A673 (cell line): ENCODE measurements around the gene PCOLCE2. TPM values are rescaled to one million over a fixed set of nuclear protein-coding genes. Genes with fewer than 3 reads are reported as not detected.

Source experiments
- BruUV-seq: library from RNA; stranded (reverse); fragments of 400-500 nt; replicated peaks from 2 replicates; lab custom pipeline; 2021; lab: Mats Ljungman, UMichigan
- CTCF ChIA-PET: fragments of 300-600 bp; sonication (Branson Sonifier 250); formaldehyde crosslinking; loops from one replicate; lab custom pipeline; 2022; ENCODE audit warnings: antibody characterized with exemption; lab: Charles Lee
- POLR2A ChIA-PET: fragments of 300-600 bp; sonication (Branson Sonifier 250); formaldehyde crosslinking; loops from one replicate; lab custom pipeline; 2022; ENCODE audit warnings: antibody characterized with exemption; ENCODE audit not compliant: low non-redundant PET; lab: Charles Lee
- DNase-seq: peaks from one replicate; pipeline ENCODE4 v3.0.0-alpha.2; 2015; ENCODE audit warnings: low spot score
- H3K27ac ChIP-seq: fragments of 200-600 bp; sonication (generic); 2 replicates; pipeline ENCODE4 v1.5.1; 2016; ENCODE audit warnings: mixed run types, low read depth, mild to moderate bottlenecking, mixed read lengths, antibody characterized with exemption, low read length; ENCODE audit not compliant: poor library complexity, severe bottlenecking
- H3K27me3 ChIP-seq: fragments of 200-600 bp; sonication (generic); replicated peaks from 2 replicates; pipeline ENCODE4 v1.6.1; 2017; ENCODE audit warnings: mixed run types, low read depth, mild to moderate bottlenecking, mixed read lengths, antibody characterized with exemption, low read length; ENCODE audit not compliant: insufficient read depth, poor library complexity
- H3K36me3 ChIP-seq: fragments of 200-600 bp; sonication (generic); 2 replicates; pipeline ENCODE4 v1.6.1; 2016; ENCODE audit warnings: mixed run types, mild to moderate bottlenecking, mixed read lengths, antibody characterized with exemption, low read length; ENCODE audit not compliant: insufficient read depth, poor library complexity, severe bottlenecking
- H3K4me1 ChIP-seq: fragments of 200-600 bp; sonication (generic); 2 replicates; pipeline ENCODE4 v1.6.1; 2017; ENCODE audit warnings: mixed run types, mild to moderate bottlenecking, mixed read lengths, antibody characterized with exemption, low read length; ENCODE audit not compliant: insufficient read depth, poor library complexity, severe bottlenecking
- H3K4me3 ChIP-seq: fragments of 200-600 bp; sonication (generic); 2 replicates; pipeline ENCODE4 v1.5.1; 2016; ENCODE audit warnings: low read depth, mixed run types, mild to moderate bottlenecking, mixed read lengths, low read length; ENCODE audit not compliant: poor library complexity, severe bottlenecking
- H3K9me3 ChIP-seq: fragments of 200-600 bp; sonication (generic); 2 replicates; pipeline ENCODE4 v1.6.1; 2016; ENCODE audit warnings: mixed run types, low read depth, mild to moderate bottlenecking, mixed read lengths, antibody characterized with exemption, low read length; ENCODE audit not compliant: poor library complexity, severe bottlenecking
- CTCF ChIP-seq: fragments of 300-800, 200-600 bp; sonication (generic); conservative IDR thresholded peaks from 2 replicates; pipeline ENCODE4 v1.5.1; 2017; ENCODE audit warnings: low read depth, mild to moderate bottlenecking, antibody characterized with exemption, low read length, moderate library complexity, mixed read lengths
- EZH2 ChIP-seq: fragments of 200-600 bp; sonication (generic); IDR thresholded peaks from 2 replicates; pipeline ENCODE4 v1.6.1; 2017; ENCODE audit warnings: borderline replicate concordance, low read depth, mild to moderate bottlenecking, mixed read lengths, antibody characterized with exemption, low read length; ENCODE audit not compliant: poor library complexity, severe bottlenecking
- intact Hi-C: fragments of 100-400 bp; cut with micrococcal nuclease; formaldehyde crosslinking; loops from one replicate; pipeline ENCODE4 v1.10.0; 2022; ENCODE audit not compliant: unreplicated experiment
- total RNA-seq: library from RNA; stranded (reverse); gene quantifications from 2 replicates; pipeline ENCODE4 v1.2.3, GENCODE V29; 2021

The PCOLCE2 gene
- total RNA-seq, 1 experiment from 2014 or later, result 6.4 TPM

- H3K4me1 ChIP-seq, result no peaks in the 10 kb centered on the region
- intact Hi-C loops, result loop anchor here (5.0 kb wide), 1 partner anchor 76 kb away; no protein-coding TSS in a partner anchor
- DNase-seq, result no peak
- H3K36me3 ChIP-seq, result no peaks in the 10 kb centered on the region
- no peaks in the 10 kb centered on the region for H3K9me3 ChIP-seq
- POLR2A ChIA-PET, result no interaction called here
- peaks cover 10% of the 10 kb centered on the region for H3K27me3 ChIP-seq
- no peak overlapping the region for H3K27ac ChIP-seq
- TF ChIP-seq CTCF, result no peak
- no peak for TF ChIP-seq EZH2
- no peak overlapping the region for H3K4me3 ChIP-seq
- BruUV-seq, result no TSS peak
- CTCF ChIA-PET, result no interaction called here
Observed at GRCh38 chr3:142907996-142908395, 19.1 kb upstream of the PCOLCE2 start.

GRCh38 chr3:142904639-142905436 lies 16.0 kb upstream of the PCOLCE2 start:
- no peak overlapping the region for H3K27ac ChIP-seq
- H3K9me3 ChIP-seq, result no peaks in the 10 kb centered on the region
- intact Hi-C loops, result loop anchor here (5.0 kb wide), 1 partner anchor 73 kb away; no protein-coding TSS in a partner anchor
- TF ChIP-seq EZH2, result no peak
- TF ChIP-seq CTCF, result peak; percentile 29; the same call in 1 of the 2 replicates
- no peaks in the 10 kb centered on the region for H3K36me3 ChIP-seq
- ChIA-PET CTCF (interaction anchor here (1.5 kb wide), 1 partner anchor 76 kb away, joined by 3 read pairs; no protein-coding TSS in a partner anchor), POLR2A (no interaction called here)
- DNase-seq, result peak; percentile 7
- BruUV-seq, result no TSS peak
- no peak overlapping the region for H3K4me3 ChIP-seq
- no peaks in the 10 kb centered on the region for H3K4me1 ChIP-seq
- H3K27me3 ChIP-seq, result no peaks in the 10 kb centered on the region

GRCh38 chr3:142902356-142902755 lies 13.5 kb upstream of the PCOLCE2 start:
- ChIA-PET POLR2A (interaction anchor here (0.7 kb wide), 1 partner anchor 37 kb away, joined by 4 read pairs; no protein-coding TSS in a partner anchor), CTCF (no interaction called here)
- Histone ChIP-seq H3K9me3 (no peaks in the 10 kb centered on the region), H3K27me3 (no peaks in the 10 kb centered on the region), H3K4me3 (no peak overlapping the region), H3K36me3 (no peaks in the 10 kb centered on the region), H3K27ac (no peak overlapping the region), H3K4me1 (no peaks in the 10 kb centered on the region)
- BruUV-seq, result no TSS peak
- TF ChIP-seq CTCF (no peak), EZH2 (no peak)
- no peak for DNase-seq
- intact Hi-C loops, result no loop called here
